ENCODE results near the gene TVP23C.

TVP23C gene

DNA sequence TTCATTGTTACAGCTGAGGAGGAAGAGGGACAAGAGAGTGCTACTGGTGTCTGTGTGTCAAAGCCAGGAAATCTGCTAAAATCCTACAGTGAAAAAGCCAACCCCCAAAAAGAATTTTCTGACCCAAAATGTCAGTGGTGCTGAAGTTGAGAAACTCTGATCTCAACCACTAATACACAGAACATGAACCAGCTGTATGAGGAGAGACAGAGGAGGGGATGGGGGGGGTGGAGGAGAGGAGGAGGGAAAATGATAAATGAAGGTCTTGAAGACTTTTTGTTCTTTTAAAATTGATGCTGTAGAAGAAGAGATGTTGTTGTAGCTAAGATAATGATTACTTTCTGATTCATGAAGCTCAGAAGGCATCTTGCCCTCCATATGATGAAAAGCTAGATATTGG lies 68.5 kb downstream of the TVP23C start:
- no peak for DNase-seq

DNA sequence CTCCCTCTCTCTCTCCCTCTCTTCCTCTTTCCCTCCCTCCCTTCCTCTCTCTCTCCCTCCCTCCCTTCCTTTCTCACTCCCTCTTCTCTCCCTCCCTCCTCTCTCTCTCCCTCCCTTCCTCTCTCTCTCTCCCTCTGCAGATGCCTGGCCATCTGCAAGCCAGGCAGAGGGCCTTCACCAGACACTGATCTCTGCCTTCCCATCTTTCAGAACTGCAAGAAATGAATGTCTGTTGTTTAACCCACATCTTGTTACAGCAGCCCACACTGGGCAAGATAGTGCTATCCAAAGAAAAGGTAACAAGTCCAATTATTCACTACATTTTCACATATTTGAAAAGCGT lies 69.6 kb downstream of the TVP23C start:
- no peak for DNase-seq

DNA sequence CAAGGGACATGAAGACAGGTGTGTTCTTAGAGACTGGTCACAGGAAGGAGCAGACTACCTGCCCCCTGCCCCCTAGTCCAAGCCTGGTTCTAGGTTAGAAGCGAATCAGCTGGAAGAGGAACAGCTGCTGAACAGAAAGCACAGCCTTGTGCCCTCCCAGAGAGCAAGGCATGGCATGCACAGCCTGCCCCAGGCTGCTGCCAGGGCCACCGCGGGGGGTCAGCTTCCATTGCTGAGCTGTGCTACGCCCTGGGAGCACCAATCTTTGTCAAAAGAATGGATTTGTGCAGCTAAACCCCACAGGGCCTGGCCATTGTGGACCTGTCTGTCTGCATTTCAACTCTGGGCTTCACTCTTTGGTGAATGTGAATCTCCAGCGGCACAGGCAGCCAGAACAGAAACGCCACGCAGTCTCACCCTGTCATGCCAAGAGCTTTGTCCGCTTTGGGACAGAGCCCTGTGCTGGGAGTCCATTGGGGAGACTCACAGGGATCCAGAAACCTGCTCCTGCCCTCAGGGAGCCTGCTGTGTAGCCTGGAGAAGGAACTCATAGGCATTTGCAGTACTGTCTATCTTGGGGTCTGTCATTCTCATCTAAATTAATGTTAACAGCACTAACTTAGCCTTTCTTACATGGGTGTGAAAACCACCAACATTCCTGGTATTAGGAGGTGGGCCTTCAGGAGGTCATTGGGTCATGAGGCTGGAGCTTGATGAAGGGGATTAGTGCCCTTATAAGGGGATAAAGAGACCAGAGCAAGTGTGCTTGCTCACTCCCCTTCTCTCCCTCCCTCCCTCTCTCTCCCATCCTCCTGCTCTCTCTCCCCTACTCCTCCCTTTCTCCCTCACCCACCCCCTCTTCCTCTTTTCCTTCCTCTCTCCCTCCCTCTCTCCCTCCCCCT lies 70.2 kb downstream of the TVP23C start:
- no peak for DNase-seq

DNA sequence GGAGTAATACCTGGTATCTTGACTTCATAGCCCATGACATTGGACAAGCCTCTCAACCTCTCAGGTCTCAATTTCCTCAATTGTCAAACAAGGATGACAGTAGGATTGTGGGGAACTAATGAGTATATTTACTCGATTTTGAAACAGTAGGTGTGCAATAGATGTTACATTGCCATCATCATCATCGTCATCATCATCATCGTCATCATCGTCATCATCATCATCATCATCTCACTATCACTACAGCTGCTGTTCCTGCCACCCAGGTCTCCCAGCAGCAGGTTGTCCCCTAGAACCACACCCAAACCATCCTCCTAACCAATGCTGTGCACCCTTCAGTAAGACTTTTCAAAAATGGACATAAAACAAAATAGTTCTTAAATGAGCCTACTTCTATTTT lies 71.1 kb downstream of the TVP23C start:
- no peak for DNase-seq

DNA sequence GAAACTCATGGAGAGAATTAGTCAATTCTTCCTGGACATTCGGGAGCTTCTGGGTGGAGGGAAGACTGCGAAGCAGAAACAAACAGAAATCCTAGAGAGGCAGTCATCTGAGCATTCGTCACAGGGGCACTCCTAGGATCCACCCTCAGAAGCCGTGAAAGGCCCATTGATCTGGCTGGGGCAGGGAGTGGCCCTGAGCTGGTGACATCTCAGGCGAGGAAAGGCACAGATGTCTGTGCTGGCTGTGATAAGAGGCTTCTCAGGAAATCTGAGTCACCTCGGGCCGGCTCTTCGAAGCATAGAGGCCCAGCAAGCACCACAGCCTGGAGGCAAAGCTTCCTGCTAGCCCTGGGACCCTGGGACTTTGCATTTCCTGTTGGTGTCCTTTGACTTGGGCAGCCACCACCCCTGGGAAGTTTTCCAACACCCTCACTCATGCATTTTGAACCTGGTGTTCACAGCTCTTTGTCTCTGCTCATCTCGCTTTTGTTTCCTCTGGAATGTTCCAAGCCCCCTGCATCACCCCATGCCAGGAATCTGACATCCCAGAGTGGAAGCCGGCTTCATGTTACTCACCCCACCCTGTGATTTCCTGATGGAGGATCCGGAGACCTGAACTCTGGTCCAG lies 72.5 kb downstream of the TVP23C start:
- peak; percentile 100 for DNase-seq

DNA sequence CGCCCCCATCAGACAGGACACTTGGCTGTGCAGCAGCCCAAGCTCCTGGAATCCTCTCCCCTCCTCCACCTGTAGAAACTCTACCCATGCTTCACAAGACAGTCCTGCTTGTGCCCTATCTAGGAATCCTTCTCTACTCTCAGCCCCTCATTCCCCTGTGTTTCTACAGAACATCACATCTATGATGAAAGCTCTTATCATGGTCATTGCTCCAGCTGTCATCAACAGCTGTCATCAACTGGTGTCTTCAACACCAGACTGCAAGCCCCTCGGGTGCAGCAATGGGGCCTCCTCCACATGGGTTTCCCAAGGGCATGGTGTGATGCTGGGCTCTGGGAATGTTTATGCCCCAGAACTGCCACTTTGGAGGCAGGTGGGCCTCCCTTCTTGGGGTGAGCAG lies 74.7 kb downstream of the TVP23C start:
- DNase-seq, result no peak

DNA sequence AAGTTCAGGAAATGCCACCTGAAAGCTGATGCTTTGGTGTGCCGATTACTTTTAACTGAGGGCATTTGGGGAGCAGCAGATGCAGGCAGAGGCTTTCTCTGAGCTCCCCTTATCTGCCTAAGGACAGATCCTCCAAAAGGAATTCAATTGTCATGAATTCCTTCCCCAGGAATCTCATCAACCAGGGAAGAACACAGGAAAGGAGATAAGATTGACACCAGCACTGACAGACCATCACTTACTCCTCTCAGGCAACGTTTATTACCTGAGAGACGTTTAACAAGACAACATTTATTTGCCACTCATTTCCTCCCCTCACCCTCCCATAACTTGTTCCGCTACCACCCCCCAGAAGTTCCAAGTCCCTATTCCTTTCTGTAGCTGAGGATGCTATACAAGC lies 78.2 kb downstream of the TVP23C start:
- DNase-seq, result no peak

DNA sequence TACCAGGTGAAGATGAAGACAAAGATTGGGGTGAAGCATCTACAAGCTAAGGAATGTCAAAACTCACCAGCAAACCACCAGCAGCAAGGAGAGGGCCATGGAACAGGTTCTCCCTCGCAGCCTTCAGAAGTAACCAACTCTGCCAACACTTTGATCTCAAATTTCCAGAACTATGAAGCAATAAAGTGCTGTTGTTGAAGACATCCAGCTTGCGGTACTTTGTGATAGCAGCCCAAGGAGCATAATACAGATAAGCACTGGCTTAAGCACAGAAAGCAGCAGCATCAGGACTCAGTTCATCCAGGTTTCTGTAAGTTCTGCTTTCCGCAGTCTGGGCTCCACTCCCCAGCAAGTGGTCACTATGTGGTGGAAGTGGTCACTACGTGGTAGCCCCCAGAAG lies 79.9 kb downstream of the TVP23C start:
- no peak for DNase-seq

DNA sequence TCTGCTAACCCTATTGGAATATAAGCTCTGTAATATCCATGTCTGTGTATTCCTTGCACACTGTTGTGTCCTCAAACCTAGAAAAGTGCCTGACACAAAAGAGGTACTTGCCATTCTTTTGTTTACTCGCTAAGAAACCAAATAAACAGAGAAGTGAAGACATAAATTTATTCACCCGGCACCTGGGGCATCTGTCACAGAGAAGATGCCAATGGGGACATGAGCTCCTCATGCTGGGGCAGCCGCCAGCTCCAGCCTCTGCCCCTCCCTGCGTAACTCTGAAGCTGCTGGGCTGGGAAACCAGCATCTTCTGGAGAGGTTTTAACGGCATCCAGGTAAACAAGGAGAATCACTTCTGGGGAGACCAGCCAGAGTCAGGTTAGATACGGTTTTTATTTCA lies 80.8 kb downstream of the TVP23C start:
- no peak for DNase-seq

DNA sequence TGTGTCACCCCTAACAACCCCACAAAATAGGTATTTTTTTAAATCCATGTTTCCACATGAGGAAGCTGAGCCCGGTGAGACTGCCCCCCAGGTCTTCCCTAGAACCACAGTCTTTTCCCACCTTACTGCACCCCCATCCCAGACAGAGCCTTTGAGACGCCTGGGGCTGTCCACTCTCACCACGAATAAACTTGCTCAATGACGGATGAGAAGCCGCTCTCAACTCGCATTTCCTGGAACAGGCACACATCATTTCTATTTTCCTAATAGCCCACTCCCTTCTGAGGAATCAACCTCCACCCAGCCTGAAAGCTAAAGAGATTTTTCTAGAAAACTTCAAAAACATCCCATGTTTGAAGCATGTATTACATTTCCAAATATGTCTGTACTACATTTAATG lies 81.8 kb downstream of the TVP23C start:
- no peak for DNase-seq

DNA sequence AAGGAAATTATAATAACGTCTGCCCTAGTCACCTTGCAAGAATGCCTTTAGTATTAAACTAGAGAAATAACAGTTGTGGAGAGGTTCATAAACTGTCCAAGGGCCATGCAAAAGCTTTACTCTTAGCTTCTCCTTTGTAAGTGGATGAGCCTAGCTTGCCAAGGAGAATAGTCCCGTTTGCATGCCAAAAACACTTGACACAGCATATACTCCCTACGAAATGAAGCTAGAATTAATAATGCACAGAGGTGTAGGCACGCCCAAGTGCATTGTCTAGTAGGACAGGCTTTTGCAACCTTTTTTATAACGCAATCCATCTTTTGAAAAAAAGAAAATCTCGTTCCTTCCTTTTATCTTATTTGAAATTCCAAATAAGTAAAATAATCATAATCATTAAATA lies 83.1 kb downstream of the TVP23C start:
- DNase-seq, result no peak

DNA sequence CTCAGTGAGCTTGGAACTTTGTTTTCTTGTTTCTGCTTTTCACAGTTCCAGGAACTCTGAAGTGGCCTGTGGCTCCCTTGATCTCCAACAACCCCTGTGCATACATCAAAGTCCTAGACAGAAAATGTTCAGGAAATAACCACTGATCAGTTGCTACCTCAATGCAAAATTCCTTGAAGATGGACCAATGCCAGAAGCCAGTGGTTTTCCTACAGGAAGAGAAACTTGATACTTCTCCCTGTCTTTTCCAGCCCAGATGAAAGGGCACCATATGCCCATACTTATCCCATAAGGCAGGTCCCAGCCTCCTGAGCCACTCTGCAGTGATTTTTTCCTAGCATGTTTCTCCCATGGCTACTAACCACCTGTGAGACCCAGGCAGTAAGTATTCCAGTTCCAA lies 83.6 kb downstream of the TVP23C start:
- peak; percentile 37 for DNase-seq

DNA sequence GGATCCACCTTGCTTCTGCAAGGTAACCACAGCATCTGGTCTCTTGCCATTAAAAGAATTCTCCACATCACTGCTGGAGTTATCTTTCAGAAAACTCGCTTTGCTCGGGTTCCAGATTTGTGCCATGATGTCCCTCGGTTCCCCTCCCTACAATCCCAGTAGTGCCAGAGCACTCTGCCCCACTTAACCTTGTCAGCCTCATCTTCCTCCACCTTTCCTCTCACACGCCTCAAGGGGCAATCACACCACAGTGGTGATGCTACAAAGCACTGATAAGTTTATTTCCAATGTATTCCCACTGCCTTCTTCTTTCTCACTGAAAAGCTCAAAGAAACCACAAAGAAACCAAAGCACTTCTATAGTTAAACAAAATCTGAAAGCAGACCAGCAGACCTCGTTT lies 84.4 kb downstream of the TVP23C start:
- no peak for DNase-seq

DNA sequence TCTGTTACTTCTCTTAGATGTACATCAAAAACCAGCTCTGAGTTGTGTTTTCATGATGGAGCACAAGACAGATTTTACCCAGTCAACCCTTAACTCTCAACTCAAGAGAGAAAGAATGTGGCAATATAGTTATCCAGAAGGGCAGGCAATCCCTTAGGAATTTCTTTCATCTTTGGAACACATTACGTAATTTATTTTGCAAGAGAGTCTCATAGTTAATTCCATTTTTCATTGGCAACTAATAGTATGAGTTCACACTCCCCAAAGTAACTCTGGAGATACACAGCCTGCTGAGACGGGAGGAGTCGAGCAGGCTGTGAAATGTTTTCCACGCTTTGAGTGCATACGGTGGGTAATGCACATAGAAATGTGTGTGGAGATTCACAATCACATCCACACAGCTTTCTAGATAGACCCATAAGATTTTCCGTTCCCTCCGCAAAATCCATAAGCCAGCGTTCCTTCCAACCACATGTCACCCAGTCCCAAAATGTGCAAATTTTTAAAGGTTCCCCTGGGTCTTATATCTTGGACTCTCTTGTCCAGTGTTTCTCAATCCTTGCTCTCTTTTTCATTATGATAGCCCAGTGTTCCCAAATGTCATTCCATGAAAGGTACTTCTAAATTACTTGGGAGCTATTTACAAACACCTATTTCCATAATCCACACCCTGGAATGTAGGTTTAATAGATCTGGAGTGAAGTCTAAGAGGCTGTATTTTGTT lies 87.5 kb downstream of the TVP23C start:
- no peak for DNase-seq

DNA sequence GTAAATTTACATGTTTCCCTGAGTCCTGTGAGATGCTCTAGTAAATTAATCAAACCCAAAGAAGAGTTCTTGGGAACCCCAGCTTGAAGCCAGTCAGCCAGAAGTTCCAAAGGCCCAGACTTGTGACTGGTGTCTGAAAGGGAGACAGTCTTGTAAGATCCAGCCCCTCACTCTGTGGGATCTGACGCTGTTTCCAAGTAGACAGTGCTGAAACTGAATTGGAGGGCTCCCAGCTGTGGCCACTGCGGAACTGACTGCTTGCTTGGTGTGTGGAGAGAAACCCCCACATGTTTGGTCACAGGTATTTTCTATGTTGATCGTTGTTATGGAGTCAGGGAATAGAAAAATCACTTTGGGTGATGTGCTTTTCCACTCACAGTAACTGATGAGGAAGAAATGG lies 90.4 kb downstream of the TVP23C start:
- DNase-seq, result peak; percentile 55

DNA sequence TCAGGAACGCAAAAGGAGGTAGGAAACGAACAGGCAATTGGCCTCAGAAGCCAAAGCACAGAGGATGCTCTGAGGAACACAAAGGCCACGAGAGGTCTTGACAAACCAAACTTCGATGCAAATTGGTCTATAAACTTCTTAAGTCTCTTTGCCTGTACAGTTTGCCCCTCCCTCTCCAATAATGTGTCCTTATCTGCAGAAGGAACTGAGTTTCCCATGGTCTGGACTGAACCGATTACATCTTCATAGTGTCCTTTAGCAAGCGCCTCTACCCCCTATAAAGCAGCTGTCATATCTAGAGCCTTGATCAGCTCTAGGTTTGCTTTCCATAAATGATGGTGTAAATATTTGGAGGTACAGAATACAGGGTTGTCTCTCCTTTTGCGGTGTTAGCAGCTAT lies 92.7 kb downstream of the TVP23C start:
- DNase-seq, result peak; percentile 71

DNA sequence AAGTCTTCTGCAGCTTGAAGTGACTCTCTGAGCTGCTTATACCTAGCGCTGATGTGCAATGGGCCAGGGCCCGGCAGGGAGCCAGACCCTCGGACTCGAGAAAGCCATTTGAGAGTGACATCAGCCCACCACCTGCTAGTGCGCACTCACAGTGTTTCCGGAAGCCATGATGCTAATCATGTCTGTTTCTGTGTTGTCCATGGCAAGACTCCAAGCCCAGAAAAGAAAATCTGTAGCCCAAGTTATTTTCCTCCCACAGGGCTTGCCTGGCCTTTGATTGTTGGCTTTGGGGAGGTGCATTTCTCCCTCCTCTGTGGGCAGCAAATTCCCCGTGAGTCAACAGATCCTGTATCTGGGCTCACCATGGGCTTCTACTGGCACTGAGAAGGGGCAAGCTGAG lies 94.0 kb downstream of the TVP23C start:
- DNase-seq, result no peak

DNA sequence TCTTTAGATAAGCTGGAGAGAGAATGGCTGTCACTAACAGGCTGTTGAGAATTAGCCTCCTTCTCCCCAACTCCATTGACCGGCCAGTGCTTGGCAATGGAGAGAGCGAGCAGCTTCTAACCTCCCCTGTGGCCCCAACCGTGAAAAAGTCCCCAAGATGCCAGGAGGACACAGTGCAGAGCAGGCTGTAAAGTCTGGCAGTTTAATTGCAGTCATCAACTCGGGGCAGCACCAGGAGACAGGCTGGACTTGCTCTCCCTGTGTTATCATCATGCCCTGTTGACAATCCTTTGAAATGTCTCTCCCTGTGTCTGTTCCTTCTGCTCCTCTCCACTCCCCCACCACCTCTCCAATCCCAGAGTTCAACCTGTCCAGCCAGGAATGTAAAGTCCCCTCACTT lies 95.2 kb downstream of the TVP23C start:
- DNase-seq, result peak; percentile 91

DNA sequence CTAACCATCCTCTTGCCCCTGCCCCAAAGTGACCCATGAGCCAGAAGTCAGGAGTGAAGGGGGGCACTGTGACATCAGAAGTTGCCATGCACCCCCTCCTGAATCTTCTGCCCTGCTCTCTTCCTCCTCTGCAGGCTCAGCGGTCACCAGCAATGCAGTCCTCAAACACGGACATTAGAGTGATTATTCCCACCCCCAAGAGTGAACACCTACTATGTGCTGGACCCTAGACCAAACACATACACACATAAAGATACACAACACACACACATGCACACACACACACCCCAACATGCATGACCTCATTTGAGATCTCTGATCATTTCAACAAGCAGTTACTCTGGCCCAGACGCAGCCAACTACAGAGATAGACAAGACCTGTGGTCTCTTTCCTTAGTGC lies 95.7 kb downstream of the TVP23C start, which contains the start of gene CDRT4:
Gene CDRT4, minus strand, starts transcription at position 30 of the 400 bp plus-strand sequence. CDS start 27,383 bp downstream, outside the sequence.
- DNase-seq, result no peak

DNA sequence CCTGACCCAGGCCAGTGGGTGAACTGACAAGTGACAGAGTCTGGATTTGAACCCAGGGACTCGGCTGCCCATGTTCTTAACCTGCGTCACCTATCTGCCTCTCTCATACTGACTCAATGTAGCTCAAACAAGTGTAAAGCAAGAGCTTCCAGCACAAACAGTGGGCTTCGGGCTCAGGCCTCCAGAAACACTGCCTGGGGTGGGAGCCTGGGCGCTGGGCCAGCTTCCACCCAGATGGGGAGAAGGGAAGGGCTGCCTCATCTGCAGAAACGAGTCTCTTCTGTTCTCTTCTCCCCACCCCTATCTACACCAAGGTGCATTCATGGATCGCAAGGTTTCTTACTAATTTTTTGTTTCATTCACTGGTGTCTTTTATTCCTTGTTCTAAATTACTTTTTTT lies 97.2 kb downstream of the TVP23C start:
- no peak for DNase-seq

DNA sequence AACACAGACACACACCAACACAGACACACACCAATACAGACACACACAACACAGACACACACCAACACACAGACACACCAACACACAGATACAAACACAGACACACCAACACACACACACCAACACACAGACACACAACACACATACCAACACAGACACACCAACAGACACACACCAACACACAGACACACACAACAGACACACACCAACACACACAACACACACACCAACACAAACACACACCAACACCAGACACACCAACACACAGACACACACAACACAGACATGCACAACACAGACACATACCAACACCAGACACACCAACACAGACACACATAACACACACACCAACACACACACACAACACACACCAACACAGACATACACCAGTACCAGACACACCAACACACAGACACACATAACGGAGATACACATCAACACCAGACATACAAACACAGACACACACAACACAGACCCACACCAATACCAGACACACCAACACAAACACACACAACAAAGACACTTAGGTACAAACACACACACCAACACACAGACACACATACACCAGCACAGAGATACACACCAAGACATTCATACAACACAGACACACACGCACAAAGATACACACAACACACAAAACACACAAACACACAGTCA lies 98.1 kb downstream of the TVP23C start:
- no peak for DNase-seq

DNA sequence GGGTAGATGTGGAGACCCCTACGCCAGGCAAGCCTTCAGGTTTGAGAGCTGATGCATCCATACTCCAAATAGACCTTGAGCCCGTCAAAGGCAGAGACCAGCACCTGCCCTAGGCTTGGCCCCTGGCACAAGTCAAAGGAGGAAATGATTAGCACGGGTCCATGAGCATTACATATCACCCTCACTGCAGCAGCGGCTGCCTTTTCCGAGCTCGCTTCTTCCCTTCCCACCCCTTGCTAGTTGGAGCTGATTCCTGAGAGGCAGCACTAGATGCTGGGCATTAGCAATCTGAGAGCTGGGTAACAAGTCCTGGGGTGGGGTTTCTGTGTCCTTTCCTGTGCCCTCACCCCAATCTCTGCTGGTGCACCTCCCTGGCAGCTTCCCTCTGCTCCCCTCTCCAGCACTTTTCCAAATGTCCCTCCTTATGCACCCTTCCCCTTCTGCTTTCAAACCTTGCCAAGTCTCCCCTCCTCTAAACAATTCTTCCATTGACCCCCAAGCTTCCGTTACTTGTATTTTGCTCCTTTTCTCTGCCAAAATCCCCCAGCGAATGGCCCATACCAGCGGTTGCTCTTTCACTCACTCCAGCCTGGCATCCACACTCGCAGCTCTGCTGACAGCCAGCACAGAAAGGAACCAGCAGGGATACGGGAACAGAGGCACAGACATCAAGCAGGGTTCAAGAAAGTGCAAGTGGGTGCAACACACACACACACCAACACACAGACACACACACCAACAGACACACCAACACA lies 98.9 kb downstream of the TVP23C start:
- no peak for DNase-seq

Data from islet precursor cell (in vitro differentiated cells).